ENCODE data around the gene DNAH12. TPM values are rescaled to one million over a fixed set of nuclear protein-coding genes. Genes with fewer than 3 reads are reported as not detected.
A peak's percentile ranks its signal among the peaks of the same experiment; 100 is the strongest.

Gene DNAH12
- total and polyA plus RNA-seq, 10 of the 15 experiments (the other 5 are each of a cell fraction or from before 2014, with no cell fraction given): under 0.01 to 0.35 (median 0.08) TPM

GRCh38 chr3:57555738-57556458 is 11.8 kb upstream of the DNAH12 start, which contains the start of gene PDE12 (continued):
- TF ChIP-seq MYC (IDR thresholded peaks at IDR 0.05; ENCODE audit: insufficient read depth, insufficient read length, insufficient replicate concordance, low read length, severe bottlenecking) (peak; percentile 86), RCOR1 (conservative IDR thresholded peaks at IDR 0.05; ENCODE audit: low read depth, low read length) (no peak), ASH2L (IDR thresholded peaks at IDR 0.05; ENCODE audit: borderline replicate concordance, low read depth) (no peak), CHD2 (IDR thresholded peaks at IDR 0.05; ENCODE audit: borderline replicate concordance, low read depth, low read length) (peak; percentile 96), DPF2 (IDR thresholded peaks at IDR 0.05) (no peak; the same call in 1 of the 2 replicates), NFYB (IDR thresholded peaks at IDR 0.05; ENCODE audit: insufficient read depth, low read depth, low read length) (no peak), NFYA (IDR thresholded peaks at IDR 0.05; ENCODE audit: borderline replicate concordance, low read depth, low read length) (no peak), ZNF217 (IDR thresholded peaks at IDR 0.05) (no peak), RFX5 (IDR thresholded peaks at IDR 0.05; ENCODE audit: low read depth, low read length) (no peak), TCF7 (IDR thresholded peaks at IDR 0.05; ENCODE audit: borderline replicate concordance) (no peak), NR2F1 (conservative IDR thresholded peaks at IDR 0.05) (peak; percentile 96), IKZF1 (conservative IDR thresholded peaks at IDR 0.05) (peak; percentile 97), SREBF2 (IDR thresholded peaks at IDR 0.05; ENCODE audit: low read length) (no peak), SMAD5 (IDR thresholded peaks at IDR 0.05; ENCODE audit: low read depth) (no peak), NFXL1 (IDR thresholded peaks at IDR 0.05; ENCODE audit: borderline replicate concordance) (no peak), ZBTB40 (IDR thresholded peaks at IDR 0.05; ENCODE audit: borderline replicate concordance) (peak; percentile 98)
- TF ChIP-seq, protein P1, sequence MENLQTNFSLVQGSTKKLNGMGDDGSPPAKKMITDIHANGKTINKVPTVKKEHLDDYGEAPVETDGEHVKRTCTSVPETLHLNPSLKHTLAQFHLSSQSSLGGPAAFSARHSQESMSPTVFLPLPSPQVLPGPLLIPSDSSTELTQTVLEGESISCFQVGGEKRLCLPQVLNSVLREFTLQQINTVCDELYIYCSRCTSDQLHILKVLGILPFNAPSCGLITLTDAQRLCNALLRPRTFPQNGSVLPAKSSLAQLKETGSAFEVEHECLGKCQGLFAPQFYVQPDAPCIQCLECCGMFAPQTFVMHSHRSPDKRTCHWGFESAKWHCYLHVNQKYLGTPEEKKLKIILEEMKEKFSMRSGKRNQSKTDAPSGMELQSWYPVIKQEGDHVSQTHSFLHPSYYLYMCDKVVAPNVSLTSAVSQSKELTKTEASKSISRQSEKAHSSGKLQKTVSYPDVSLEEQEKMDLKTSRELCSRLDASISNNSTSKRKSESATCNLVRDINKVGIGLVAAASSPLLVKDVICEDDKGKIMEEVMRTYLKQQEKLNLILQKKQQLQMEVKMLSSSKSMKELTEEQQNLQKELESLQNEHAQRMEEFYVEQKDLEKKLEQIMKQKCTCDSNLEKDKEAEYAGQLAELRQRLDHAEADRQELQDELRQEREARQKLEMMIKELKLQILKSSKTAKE (IDR thresholded peaks at IDR 0.05; ENCODE audit: low read depth, poor library complexity, severe bottlenecking): peak; percentile 93
- TF ChIP-seq, protein P2, sequence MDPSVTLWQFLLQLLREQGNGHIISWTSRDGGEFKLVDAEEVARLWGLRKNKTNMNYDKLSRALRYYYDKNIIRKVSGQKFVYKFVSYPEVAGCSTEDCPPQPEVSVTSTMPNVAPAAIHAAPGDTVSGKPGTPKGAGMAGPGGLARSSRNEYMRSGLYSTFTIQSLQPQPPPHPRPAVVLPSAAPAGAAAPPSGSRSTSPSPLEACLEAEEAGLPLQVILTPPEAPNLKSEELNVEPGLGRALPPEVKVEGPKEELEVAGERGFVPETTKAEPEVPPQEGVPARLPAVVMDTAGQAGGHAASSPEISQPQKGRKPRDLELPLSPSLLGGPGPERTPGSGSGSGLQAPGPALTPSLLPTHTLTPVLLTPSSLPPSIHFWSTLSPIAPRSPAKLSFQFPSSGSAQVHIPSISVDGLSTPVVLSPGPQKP (IDR thresholded peaks at IDR 0.05; ENCODE audit: low read depth, low read length): peak; percentile 97
- TF ChIP-seq, protein P3, sequence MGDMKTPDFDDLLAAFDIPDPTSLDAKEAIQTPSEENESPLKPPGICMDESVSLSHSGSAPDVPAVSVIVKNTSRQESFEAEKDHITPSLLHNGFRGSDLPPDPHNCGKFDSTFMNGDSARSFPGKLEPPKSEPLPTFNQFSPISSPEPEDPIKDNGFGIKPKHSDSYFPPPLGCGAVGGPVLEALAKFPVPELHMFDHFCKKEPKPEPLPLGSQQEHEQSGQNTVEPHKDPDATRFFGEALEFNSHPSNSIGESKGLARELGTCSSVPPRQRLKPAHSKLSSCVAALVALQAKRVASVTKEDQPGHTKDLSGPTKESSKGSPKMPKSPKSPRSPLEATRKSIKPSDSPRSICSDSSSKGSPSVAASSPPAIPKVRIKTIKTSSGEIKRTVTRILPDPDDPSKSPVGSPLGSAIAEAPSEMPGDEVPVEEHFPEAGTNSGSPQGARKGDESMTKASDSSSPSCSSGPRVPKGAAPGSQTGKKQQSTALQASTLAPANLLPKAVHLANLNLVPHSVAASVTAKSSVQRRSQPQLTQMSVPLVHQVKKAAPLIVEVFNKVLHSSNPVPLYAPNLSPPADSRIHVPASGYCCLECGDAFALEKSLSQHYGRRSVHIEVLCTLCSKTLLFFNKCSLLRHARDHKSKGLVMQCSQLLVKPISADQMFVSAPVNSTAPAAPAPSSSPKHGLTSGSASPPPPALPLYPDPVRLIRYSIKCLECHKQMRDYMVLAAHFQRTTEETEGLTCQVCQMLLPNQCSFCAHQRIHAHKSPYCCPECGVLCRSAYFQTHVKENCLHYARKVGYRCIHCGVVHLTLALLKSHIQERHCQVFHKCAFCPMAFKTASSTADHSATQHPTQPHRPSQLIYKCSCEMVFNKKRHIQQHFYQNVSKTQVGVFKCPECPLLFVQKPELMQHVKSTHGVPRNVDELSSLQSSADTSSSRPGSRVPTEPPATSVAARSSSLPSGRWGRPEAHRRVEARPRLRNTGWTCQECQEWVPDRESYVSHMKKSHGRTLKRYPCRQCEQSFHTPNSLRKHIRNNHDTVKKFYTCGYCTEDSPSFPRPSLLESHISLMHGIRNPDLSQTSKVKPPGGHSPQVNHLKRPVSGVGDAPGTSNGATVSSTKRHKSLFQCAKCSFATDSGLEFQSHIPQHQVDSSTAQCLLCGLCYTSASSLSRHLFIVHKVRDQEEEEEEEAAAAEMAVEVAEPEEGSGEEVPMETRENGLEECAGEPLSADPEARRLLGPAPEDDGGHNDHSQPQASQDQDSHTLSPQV (IDR thresholded peaks at IDR 0.05): peak; percentile 69; the same call in 1 of the 2 replicates
